CD8-positive, alpha-beta memory T cell (primary cell): ENCODE measurements around the gene WNT9B. TPM values are rescaled to one million over a fixed set of nuclear protein-coding genes. Genes with fewer than 3 reads are reported as not detected.

Experiments
- CTCF ChIA-PET: fragments of 350-600 bp; sonication (Branson Sonifier 250); formaldehyde crosslinking; loops from one replicate; lab custom pipeline; 2021; ENCODE audit warnings: antibody characterized with exemption; lab: Charles Lee
- POLR2A ChIA-PET: fragments of 350-600 bp; sonication (Branson Sonifier 250); formaldehyde crosslinking; loops from one replicate; lab custom pipeline; 2021; ENCODE audit warnings: antibody characterized with exemption; lab: Charles Lee
- DNase-seq, 5 donors: peaks; one replicate each; pipeline versions ENCODE4 v3.0.0 to v3.0.0-alpha.2; 2020 to 2022; ENCODE audit warnings: mixed read lengths in 1 of 5
- H3K27ac ChIP-seq: one replicate; pipeline ENCODE4 v1.7.0; 2013; ENCODE audit warnings: low read depth, mild to moderate bottlenecking, low read length, moderate library complexity
- H3K27me3 ChIP-seq: 2 replicates; pipeline ENCODE4 v1.7.0; 2013; ENCODE audit warnings: low read length, mild to moderate bottlenecking; ENCODE audit not compliant: insufficient read depth, poor library complexity, severe bottlenecking
- H3K36me3 ChIP-seq: 2 replicates; pipeline ENCODE4 v1.7.0; 2013; ENCODE audit warnings: mild to moderate bottlenecking, low read length, moderate library complexity; ENCODE audit not compliant: insufficient read depth
- H3K4me1 ChIP-seq: 2 replicates; pipeline ENCODE4 v1.7.0; 2013; ENCODE audit warnings: mild to moderate bottlenecking, low read length, moderate library complexity; ENCODE audit not compliant: insufficient read depth
- H3K4me3 ChIP-seq: 2 replicates; pipeline ENCODE4 v1.7.0; 2013; ENCODE audit warnings: mild to moderate bottlenecking, low read length
- H3K9me3 ChIP-seq: 2 replicates; pipeline ENCODE4 v1.7.0; 2013; ENCODE audit warnings: mild to moderate bottlenecking, low read length
- H3K27ac Mint-ChIP-seq, 8 donors: one replicate each; pipeline ENCODE4 v1.8.0; 2020 to 2021; ENCODE audit warnings: mixed read lengths in 8 of 8, mild to moderate bottlenecking in 6 of 8, inconsistent platforms in 3 of 8, moderate library complexity in 3 of 8
- H3K27me3 Mint-ChIP-seq, 2 donors: one replicate each; pipeline ENCODE4 v1.8.0; 2020 to 2021; ENCODE audit warnings: mixed read lengths in 2 of 2, mild to moderate bottlenecking in 1 of 2, moderate library complexity in 1 of 2
- H3K36me3 Mint-ChIP-seq, 3 donors: one replicate each; pipeline ENCODE4 v1.8.0; 2020 to 2021; ENCODE audit warnings: mixed read lengths in 3 of 3, inconsistent platforms in 1 of 3, mild to moderate bottlenecking in 1 of 3
- H3K4me1 Mint-ChIP-seq, 3 donors: one replicate each; pipeline ENCODE4 v1.8.0; 2020 to 2021; ENCODE audit warnings: mixed read lengths in 3 of 3, inconsistent platforms in 1 of 3, mild to moderate bottlenecking in 1 of 3
- H3K4me3 Mint-ChIP-seq, 7 donors: one replicate each; pipeline ENCODE4 v1.8.0; 2020 to 2021; ENCODE audit warnings: mixed read lengths in 7 of 7, mild to moderate bottlenecking in 6 of 7, moderate library complexity in 4 of 7, inconsistent platforms in 2 of 7
- H3K9me3 Mint-ChIP-seq, 5 donors: one replicate each; pipeline ENCODE4 v1.8.0; 2020 to 2022; ENCODE audit warnings: mixed read lengths in 5 of 5, mild to moderate bottlenecking in 3 of 5, moderate library complexity in 2 of 5, inconsistent platforms in 1 of 5
- polyA plus RNA-seq: library from polyadenylated mRNA; unstranded; fragments of 300-500 nt; fragmentation: Illumina TruSeq; gene quantifications from one replicate; pipeline ENCODE4 v1.2.3, GENCODE V29; 2021
- total RNA-seq, 2 experiments: library from RNA; stranded (reverse); gene quantifications; one replicate each; pipeline ENCODE4 v1.2.3, GENCODE V29; 2021

WNT9B gene
- total and polyA plus RNA-seq, 3 experiments from 2014 or later, result not detected

- ChIA-PET POLR2A (no interaction called here), CTCF (no interaction called here)
- DNase-seq, result no peak
- H3K4me1 Mint-ChIP-seq, result peaks cover 3 to 12% (median 7%) of the 10 kb centered on the region in 3 donors
- no peak overlapping the region for H3K4me3 Mint-ChIP-seq
- Histone ChIP-seq H3K4me1 (peaks cover 3% of the 10 kb centered on the region), H3K4me3 (no peak overlapping the region), H3K27ac (no peak overlapping the region), H3K9me3 (no peaks in the 10 kb centered on the region), H3K36me3 (no peaks in the 10 kb centered on the region), H3K27me3 (peaks cover 42% of the 10 kb centered on the region)
- H3K9me3 Mint-ChIP-seq, result no peaks in the 10 kb centered on the region
- peaks cover 45 to 66% of the 10 kb centered on the region in 2 donors for H3K27me3 Mint-ChIP-seq
- H3K36me3 Mint-ChIP-seq, result peaks cover 0 to 9% (median 0%) of the 10 kb centered on the region in 3 donors
- no peak overlapping the region for H3K27ac Mint-ChIP-seq
These were observed 38.6 kb upstream of the WNT9B start for GRCh38 chr17:46812624-46813318.

- H3K9me3 Mint-ChIP-seq, result no peaks in the 10 kb centered on the region
- no peak for DNase-seq
- Histone ChIP-seq H3K4me3 (no peak overlapping the region), H3K36me3 (no peaks in the 10 kb centered on the region), H3K27me3 (peaks cover 46% of the 10 kb centered on the region), H3K4me1 (peaks cover 8% of the 10 kb centered on the region), H3K27ac (no peak overlapping the region), H3K9me3 (no peaks in the 10 kb centered on the region)
- peaks cover 0 to 9% (median 0%) of the 10 kb centered on the region in 3 donors for H3K36me3 Mint-ChIP-seq
- peaks cover 9 to 22% (median 11%) of the 10 kb centered on the region in 3 donors for H3K4me1 Mint-ChIP-seq
- ChIA-PET CTCF (no interaction called here), POLR2A (no interaction called here)
- peaks cover 53 to 74% of the 10 kb centered on the region in 2 donors for H3K27me3 Mint-ChIP-seq
- no peak overlapping the region for H3K27ac Mint-ChIP-seq
- no peak overlapping the region for H3K4me3 Mint-ChIP-seq
These were observed 37.5 kb upstream of the WNT9B start for GRCh38 chr17:46813920-46814319.

GRCh38 chr17:46814446-46814845, 36.9 kb upstream of the WNT9B start:
- peak overlapping the region in 1 of 8 donors; percentile 59 for H3K27ac Mint-ChIP-seq
- ChIA-PET CTCF (no interaction called here), POLR2A (no interaction called here)
- Histone ChIP-seq H3K9me3 (no peaks in the 10 kb centered on the region), H3K36me3 (no peaks in the 10 kb centered on the region), H3K4me1 (peaks cover 13% of the 10 kb centered on the region), H3K27me3 (peaks cover 51% of the 10 kb centered on the region), H3K27ac (no peak overlapping the region), H3K4me3 (no peak overlapping the region)
- peaks cover 0 to 9% (median 0%) of the 10 kb centered on the region in 3 donors for H3K36me3 Mint-ChIP-seq
- DNase-seq, result no peak
- no peaks in the 10 kb centered on the region for H3K9me3 Mint-ChIP-seq
- H3K4me1 Mint-ChIP-seq, result peaks cover 9 to 27% (median 14%) of the 10 kb centered on the region in 3 donors
- no peak overlapping the region for H3K4me3 Mint-ChIP-seq
- peaks cover 53 to 79% of the 10 kb centered on the region in 2 donors for H3K27me3 Mint-ChIP-seq

GRCh38 chr17:46815474-46816353, 35.7 kb upstream of the WNT9B start:
- Histone ChIP-seq H3K4me1 (peaks cover 17% of the 10 kb centered on the region), H3K36me3 (no peaks in the 10 kb centered on the region), H3K9me3 (no peaks in the 10 kb centered on the region), H3K27ac (no peak overlapping the region), H3K27me3 (peaks cover 60% of the 10 kb centered on the region), H3K4me3 (no peak overlapping the region)
- Mint-ChIP-seq H3K36me3 (peaks cover 0 to 9% (median 0%) of the 10 kb centered on the region in 3 donors), H3K4me1 (peaks cover 12 to 37% (median 17%) of the 10 kb centered on the region in 3 donors), H3K9me3 (no peaks in the 10 kb centered on the region), H3K27ac (no peak overlapping the region), H3K27me3 (peaks cover 61 to 90% of the 10 kb centered on the region in 2 donors), H3K4me3 (peak overlapping the region in 1 of 7 donors; percentile 5)
- POLR2A ChIA-PET, result interaction anchor here (0.6 kb wide), 1 partner anchor 11 kb away, joined by 3 read pairs; no protein-coding TSS in a partner anchor
- no peak for DNase-seq
- CTCF ChIA-PET, result interaction anchor here (0.7 kb wide), 1 partner anchor 20 kb away, joined by 4 read pairs; no protein-coding TSS in a partner anchor

- H3K36me3 Mint-ChIP-seq, result peaks cover 0 to 9% (median 0%) of the 10 kb centered on the region in 3 donors
- ChIA-PET POLR2A (no interaction called here), CTCF (no interaction called here)
- peaks cover 12 to 39% (median 21%) of the 10 kb centered on the region in 3 donors for H3K4me1 Mint-ChIP-seq
- Histone ChIP-seq H3K4me3 (no peak overlapping the region), H3K36me3 (no peaks in the 10 kb centered on the region), H3K4me1 (peaks cover 17% of the 10 kb centered on the region), H3K27ac (no peak overlapping the region), H3K27me3 (peaks cover 63% of the 10 kb centered on the region), H3K9me3 (no peaks in the 10 kb centered on the region)
- DNase-seq, result no peak
- H3K9me3 Mint-ChIP-seq, result no peaks in the 10 kb centered on the region
- H3K4me3 Mint-ChIP-seq, result peak overlapping the region; percentile 16 to 81 (median 76)
- H3K27me3 Mint-ChIP-seq, result peaks cover 71 to 94% of the 10 kb centered on the region in 2 donors
- peak overlapping the region in 1 of 8 donors; percentile 89 for H3K27ac Mint-ChIP-seq
These were observed 34.1 kb upstream of the WNT9B start for GRCh38 chr17:46817151-46817900.

- H3K9me3 ChIP-seq, result no peaks in the 10 kb centered on the region
- peaks cover 59% of the 10 kb centered on the region for H3K27me3 ChIP-seq
- DNase-seq, result no peak
- peaks cover 69 to 90% of the 10 kb centered on the region in 2 donors for H3K27me3 Mint-ChIP-seq
- H3K9me3 Mint-ChIP-seq, result no peaks in the 10 kb centered on the region
- peaks cover 12 to 39% (median 21%) of the 10 kb centered on the region in 3 donors for H3K4me1 Mint-ChIP-seq
- ChIA-PET POLR2A (no interaction called here), CTCF (no interaction called here)
- H3K27ac Mint-ChIP-seq, result no peak overlapping the region
- peaks cover 0 to 9% (median 0%) of the 10 kb centered on the region in 3 donors for H3K36me3 Mint-ChIP-seq
- peaks cover 17% of the 10 kb centered on the region for H3K4me1 ChIP-seq
- no peaks in the 10 kb centered on the region for H3K36me3 ChIP-seq
- H3K4me3 Mint-ChIP-seq, result peak overlapping the region; percentile 16 to 81 (median 76)
- H3K27ac ChIP-seq, result no peak overlapping the region
- no peak overlapping the region for H3K4me3 ChIP-seq
These were observed 33.5 kb upstream of the WNT9B start for GRCh38 chr17:46817901-46818209.

- Histone ChIP-seq H3K27ac (peak within 1 kb of the TSS; percentile 38), H3K36me3 (no peaks in the 10 kb centered on the region), H3K27me3 (peaks cover 55% of the 10 kb centered on the region), H3K4me3 (peak within 1 kb of the TSS; percentile 34), H3K9me3 (no peaks in the 10 kb centered on the region), H3K4me1 (peaks cover 17% of the 10 kb centered on the region)
- H3K4me3 Mint-ChIP-seq, result peak within 1 kb of the TSS; percentile 60 to 90 (median 79)
- peaks cover 0 to 9% (median 0%) of the 10 kb centered on the region in 3 donors for H3K36me3 Mint-ChIP-seq
- peaks cover 63 to 84% of the 10 kb centered on the region in 2 donors for H3K27me3 Mint-ChIP-seq
- peaks cover 12 to 39% (median 21%) of the 10 kb centered on the region in 3 donors for H3K4me1 Mint-ChIP-seq
- ChIA-PET CTCF (no interaction called here), POLR2A (no interaction called here)
- peak in 4 of 5 donors; percentile 11 to 58 (median 31) for DNase-seq
- peak within 1 kb of the TSS in 1 of 8 donors; percentile 89 for H3K27ac Mint-ChIP-seq
- no peaks in the 10 kb centered on the region for H3K9me3 Mint-ChIP-seq
These were observed 33.0 kb upstream of the WNT9B start, which contains the start of gene WNT3 for GRCh38 chr17:46818316-46818928. WNT3 (minus strand) TSS chr17:46818692; CDS start chr17:46818597, 95 bp downstream.
